HL-60 (cell line): ENCODE data around the gene SIL1.

Source experiments
- DNase-seq, 2 experiments: peaks; one replicate each; pipeline ENCODE4 v3.0.0-alpha.2; 2010 to 2020; ENCODE audit warnings: low read depth in 1 of 2, low spot score in 1 of 2
- H3K27ac ChIP-seq: fragments of 250-450 bp; sonication (Bioruptor Pico); replicated peaks from 2 replicates; pipeline ENCODE4 v1.5.1; 2020; ENCODE audit warnings: mild to moderate bottlenecking, moderate library complexity
- H3K27me3 ChIP-seq: fragments of 250-450 bp; sonication (Bioruptor Pico); 2 replicates; pipeline ENCODE4 v1.5.1; 2021; ENCODE audit warnings: mild to moderate bottlenecking, moderate library complexity; ENCODE audit not compliant: insufficient read depth, poor library complexity, severe bottlenecking
- H3K4me3 ChIP-seq: replicated peaks from 2 replicates; pipeline ENCODE4 v1.5.1; 2011; ENCODE audit warnings: mild to moderate bottlenecking, control low read depth, low read length; ENCODE audit not compliant: insufficient read depth
- GABPA ChIP-seq: IDR thresholded peaks from 2 replicates; pipeline ENCODE4 v1.6.1; 2012; ENCODE audit warnings: low read depth
- POLR2AphosphoS5 ChIP-seq: IDR thresholded peaks from 2 replicates; pipeline ENCODE4 v1.6.1; 2012; ENCODE audit warnings: low read depth
- SPI1 ChIP-seq: IDR thresholded peaks from 2 replicates; pipeline ENCODE4 v1.6.1; 2012; ENCODE audit warnings: low read depth, mild to moderate bottlenecking, borderline replicate concordance
- TF ChIP-seq, protein P1 (sequence below): IDR thresholded peaks from 2 replicates; pipeline ENCODE4 v1.6.1; 2012; ENCODE audit warnings: low read depth; ENCODE audit not compliant: insufficient replicate concordance
- TF ChIP-seq, protein P2 (sequence below): IDR thresholded peaks from one replicate; pipeline ENCODE4 v1.5.1; 2011; ENCODE audit warnings: low read length, control low read depth, inconsistent platforms; ENCODE audit not compliant: insufficient read depth

The SIL1 gene

DNA sequence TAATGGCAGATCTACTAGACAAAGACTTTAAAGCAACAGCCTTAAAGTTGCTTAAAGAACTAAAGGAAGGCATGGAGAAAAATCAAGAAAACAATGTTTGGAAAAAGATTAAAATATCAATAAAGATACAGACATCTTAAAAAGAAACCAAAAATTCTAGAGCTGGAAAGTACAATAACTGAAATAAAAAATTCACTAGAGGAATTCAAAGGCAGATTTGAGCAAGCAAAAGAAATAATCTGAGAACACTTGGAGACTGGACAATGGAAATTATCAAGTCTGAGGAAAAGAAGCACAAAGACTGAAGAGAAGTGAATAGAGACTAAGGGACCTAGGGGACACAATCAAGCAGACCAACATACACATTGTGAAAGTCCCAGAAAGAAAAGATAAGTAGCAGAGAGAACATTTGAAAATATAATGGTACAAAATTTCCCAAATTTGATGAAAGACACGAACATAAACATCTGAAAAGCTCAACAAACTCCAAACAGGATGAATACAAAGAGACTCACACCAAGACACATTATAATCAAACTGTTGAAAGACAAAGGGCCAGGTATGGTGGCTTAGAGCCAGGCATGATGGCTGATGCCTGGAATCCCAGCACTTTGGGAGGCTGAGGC is 26.3 kb downstream of the SIL1 start:
- H3K4me3 ChIP-seq = no peak overlapping the region
- DNase-seq = no peak
- TF ChIP-seq POLR2AphosphoS5 = no peak
- TF ChIP-seq GABPA = no peak
- TF ChIP-seq, protein P1, sequence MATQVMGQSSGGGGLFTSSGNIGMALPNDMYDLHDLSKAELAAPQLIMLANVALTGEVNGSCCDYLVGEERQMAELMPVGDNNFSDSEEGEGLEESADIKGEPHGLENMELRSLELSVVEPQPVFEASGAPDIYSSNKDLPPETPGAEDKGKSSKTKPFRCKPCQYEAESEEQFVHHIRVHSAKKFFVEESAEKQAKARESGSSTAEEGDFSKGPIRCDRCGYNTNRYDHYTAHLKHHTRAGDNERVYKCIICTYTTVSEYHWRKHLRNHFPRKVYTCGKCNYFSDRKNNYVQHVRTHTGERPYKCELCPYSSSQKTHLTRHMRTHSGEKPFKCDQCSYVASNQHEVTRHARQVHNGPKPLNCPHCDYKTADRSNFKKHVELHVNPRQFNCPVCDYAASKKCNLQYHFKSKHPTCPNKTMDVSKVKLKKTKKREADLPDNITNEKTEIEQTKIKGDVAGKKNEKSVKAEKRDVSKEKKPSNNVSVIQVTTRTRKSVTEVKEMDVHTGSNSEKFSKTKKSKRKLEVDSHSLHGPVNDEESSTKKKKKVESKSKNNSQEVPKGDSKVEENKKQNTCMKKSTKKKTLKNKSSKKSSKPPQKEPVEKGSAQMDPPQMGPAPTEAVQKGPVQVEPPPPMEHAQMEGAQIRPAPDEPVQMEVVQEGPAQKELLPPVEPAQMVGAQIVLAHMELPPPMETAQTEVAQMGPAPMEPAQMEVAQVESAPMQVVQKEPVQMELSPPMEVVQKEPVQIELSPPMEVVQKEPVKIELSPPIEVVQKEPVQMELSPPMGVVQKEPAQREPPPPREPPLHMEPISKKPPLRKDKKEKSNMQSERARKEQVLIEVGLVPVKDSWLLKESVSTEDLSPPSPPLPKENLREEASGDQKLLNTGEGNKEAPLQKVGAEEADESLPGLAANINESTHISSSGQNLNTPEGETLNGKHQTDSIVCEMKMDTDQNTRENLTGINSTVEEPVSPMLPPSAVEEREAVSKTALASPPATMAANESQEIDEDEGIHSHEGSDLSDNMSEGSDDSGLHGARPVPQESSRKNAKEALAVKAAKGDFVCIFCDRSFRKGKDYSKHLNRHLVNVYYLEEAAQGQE = no peak
- no peak for TF ChIP-seq SPI1
- TF ChIP-seq, protein P2, sequence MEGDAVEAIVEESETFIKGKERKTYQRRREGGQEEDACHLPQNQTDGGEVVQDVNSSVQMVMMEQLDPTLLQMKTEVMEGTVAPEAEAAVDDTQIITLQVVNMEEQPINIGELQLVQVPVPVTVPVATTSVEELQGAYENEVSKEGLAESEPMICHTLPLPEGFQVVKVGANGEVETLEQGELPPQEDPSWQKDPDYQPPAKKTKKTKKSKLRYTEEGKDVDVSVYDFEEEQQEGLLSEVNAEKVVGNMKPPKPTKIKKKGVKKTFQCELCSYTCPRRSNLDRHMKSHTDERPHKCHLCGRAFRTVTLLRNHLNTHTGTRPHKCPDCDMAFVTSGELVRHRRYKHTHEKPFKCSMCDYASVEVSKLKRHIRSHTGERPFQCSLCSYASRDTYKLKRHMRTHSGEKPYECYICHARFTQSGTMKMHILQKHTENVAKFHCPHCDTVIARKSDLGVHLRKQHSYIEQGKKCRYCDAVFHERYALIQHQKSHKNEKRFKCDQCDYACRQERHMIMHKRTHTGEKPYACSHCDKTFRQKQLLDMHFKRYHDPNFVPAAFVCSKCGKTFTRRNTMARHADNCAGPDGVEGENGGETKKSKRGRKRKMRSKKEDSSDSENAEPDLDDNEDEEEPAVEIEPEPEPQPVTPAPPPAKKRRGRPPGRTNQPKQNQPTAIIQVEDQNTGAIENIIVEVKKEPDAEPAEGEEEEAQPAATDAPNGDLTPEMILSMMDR = no peak
- no peak overlapping the region for H3K27ac ChIP-seq
- H3K27me3 ChIP-seq = no peaks in the 10 kb centered on the region

DNA sequence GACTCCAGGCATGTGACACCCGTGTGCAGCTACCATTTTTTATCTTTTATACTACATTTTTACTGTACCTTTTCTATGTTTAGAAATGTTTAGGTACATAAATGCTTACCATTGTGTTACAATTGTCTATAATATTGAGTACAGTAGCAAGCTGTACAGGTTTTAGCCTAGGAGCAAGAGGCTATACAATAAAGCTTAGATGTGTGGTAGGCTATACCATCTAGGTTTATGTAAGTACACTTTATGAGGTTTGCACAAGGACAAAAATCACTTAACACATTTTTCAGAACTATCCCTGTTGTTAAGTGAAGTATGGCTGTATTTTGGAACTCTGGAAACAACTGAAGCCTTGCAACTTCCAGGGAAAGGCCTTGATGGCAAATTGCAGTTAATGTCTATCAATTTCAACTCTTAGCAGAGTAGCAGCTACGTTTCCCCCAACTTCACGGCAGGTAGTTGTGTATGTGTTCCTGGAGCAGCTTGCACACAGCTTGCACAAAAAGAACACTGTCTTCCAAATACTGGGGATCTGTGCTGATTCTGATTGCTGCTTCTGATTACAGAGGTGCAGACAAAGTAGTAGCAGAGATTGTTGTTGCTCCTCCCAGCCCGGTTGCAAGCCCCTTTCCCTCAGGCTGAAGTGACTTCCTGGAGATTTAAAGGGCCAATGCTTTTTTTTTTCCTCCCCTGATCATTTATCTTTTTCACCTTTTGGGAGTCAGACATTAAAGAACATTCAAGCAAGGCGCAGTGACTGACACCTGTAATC is 30.0 kb downstream of the SIL1 start:
- TF ChIP-seq, protein P2 = no peak
- no peak for TF ChIP-seq GABPA
- no peak for DNase-seq
- Histone ChIP-seq H3K4me3 (no peak overlapping the region), H3K27ac (no peak overlapping the region), H3K27me3 (no peaks in the 10 kb centered on the region)

DNA sequence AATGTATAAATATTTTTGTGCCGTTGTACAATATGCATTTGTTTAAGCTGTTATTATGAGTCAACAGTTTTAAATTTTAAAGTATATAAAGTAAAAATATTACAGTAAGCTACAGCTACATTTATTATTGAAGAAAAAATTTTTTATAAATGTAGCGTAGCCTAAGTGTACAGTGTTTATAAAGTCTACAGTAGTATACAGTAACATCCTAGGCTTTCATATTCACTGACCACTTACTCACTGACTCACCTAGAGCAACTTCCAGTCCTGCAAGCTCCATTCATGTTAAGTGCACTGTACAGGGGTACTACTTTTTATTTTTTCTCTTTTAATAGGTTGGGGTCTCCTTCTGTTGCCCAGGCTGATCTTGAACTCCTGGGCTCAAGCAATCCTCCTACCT is 30.6 kb downstream of the SIL1 start:
- H3K27me3 ChIP-seq = no peaks in the 10 kb centered on the region
- H3K27ac ChIP-seq = no peak overlapping the region
- no peak for DNase-seq
- TF ChIP-seq GABPA = no peak
- TF ChIP-seq SPI1 = no peak
- TF ChIP-seq POLR2AphosphoS5 = no peak
- TF ChIP-seq, protein P1 = no peak
- TF ChIP-seq, protein P2 = no peak
- no peak overlapping the region for H3K4me3 ChIP-seq
